ENCODE data around the gene CACFD1. TPM values are rescaled to one million over a fixed set of nuclear protein-coding genes. Genes with fewer than 3 reads are reported as not detected.

Gene CACFD1
- total and polyA plus RNA-seq, 2 donors (not counting 1 experiment from before 2014, with no cell fraction given): 27.4 to 31.1 TPM

GRCh38 chr9:133455936-133456335, 3.8 kb upstream of the CACFD1 start:
- no peaks in the 10 kb centered on the region for H3K36me3 ChIP-seq (replicated peaks in 1 of 2; ENCODE audit: control extremely low read depth in 1 of 2, control insufficient read depth in 1 of 2, extremely low read depth in 1 of 2, insufficient read depth in 2 of 2, low read length in 1 of 2)
- H3K27ac Mint-ChIP-seq: no peak overlapping the region

GRCh38 chr9:133456409-133456808, 3.4 kb upstream of the CACFD1 start:
- Histone ChIP-seq H3K4me3 (ENCODE audit: control extremely low read depth in 1 of 5, extremely low read depth in 1 of 5, insufficient read depth in 1 of 5, low read depth in 2 of 5, low read length in 4 of 5) (no peak overlapping the region), H3K36me3 (replicated peaks in 1 of 2; ENCODE audit: control extremely low read depth in 1 of 2, control insufficient read depth in 1 of 2, extremely low read depth in 1 of 2, insufficient read depth in 2 of 2, low read length in 1 of 2) (no peaks in the 10 kb centered on the region), H3K9me3 (ENCODE audit: control extremely low read depth in 1 of 3, control insufficient read depth in 2 of 3, insufficient read depth in 1 of 3, low read length in 2 of 3) (no peaks in the 10 kb centered on the region), H3K4me2 (replicated peaks; ENCODE audit: low read depth, low read length, poor library complexity, severe bottlenecking) (no peak overlapping the region), H3K9ac (ENCODE audit: low read length) (no peak overlapping the region), H3K27me3 (replicated peaks in 1 of 4; ENCODE audit: control extremely low read depth in 1 of 4, control insufficient read depth in 3 of 4, insufficient read depth in 4 of 4, low read length in 3 of 4) (no peaks in the 10 kb centered on the region), H4K20me1 (ENCODE audit: control insufficient read depth, insufficient read depth, low read length, poor library complexity, severe bottlenecking) (no peaks in the 10 kb centered on the region), H3K79me2 (ENCODE audit: control insufficient read depth, insufficient read depth, low read length) (no peaks in the 10 kb centered on the region), H3K27ac (ENCODE audit: low read length in 2 of 2) (no peak overlapping the region), H2AFZ (ENCODE audit: insufficient read depth, low read depth, low read length, poor library complexity, severe bottlenecking) (no peak overlapping the region), H3K4me1 (ENCODE audit: control insufficient read depth in 2 of 2, insufficient read depth in 2 of 2, low read length in 2 of 2) (peaks cover 13 to 18% of the 10 kb centered on the region in 2 donors)
- Mint-ChIP-seq H3K27ac (no peak overlapping the region), H3K4me1 (peaks cover 19% of the 10 kb centered on the region), H3K27me3 (no peaks in the 10 kb centered on the region), H3K4me3 (no peak overlapping the region), H3K9me3 (ENCODE audit: insufficient read depth) (no peaks in the 10 kb centered on the region)
- POLR2A ChIA-PET: no interaction called here
- ATAC-seq (ENCODE audit: low read depth) (no peak), DNase-seq (no peak)
- no peak for TF ChIP-seq CTCF (IDR thresholded peaks at IDR 0.05)
- no peak for TF ChIP-seq EZH2 (IDR thresholded peaks at IDR 0.05; ENCODE audit: borderline replicate concordance, insufficient read depth, low read depth, low read length, poor library complexity, severe bottlenecking)
- intact Hi-C loops (cut with micrococcal nuclease): no loop called here
- CTCF ChIA-PET: no interaction called here
- 85% methylated on average over 9 of the region's 9 CpGs for WGBS (ENCODE audit: insufficient coverage)

More at GRCh38 chr9:133455936-133456335, 3.8 kb upstream of the CACFD1 start:
- ATAC-seq (ENCODE audit: low read depth): no peak
- intact Hi-C loops (cut with micrococcal nuclease): no loop called here
- POLR2A ChIA-PET: no interaction called here
- Mint-ChIP-seq H3K9me3 (ENCODE audit: insufficient read depth) (no peaks in the 10 kb centered on the region), H3K4me3 (no peak overlapping the region), H3K4me1 (peaks cover 14% of the 10 kb centered on the region), H3K27me3 (no peaks in the 10 kb centered on the region)
- TF ChIP-seq CTCF (IDR thresholded peaks at IDR 0.05) (no peak), EZH2 (IDR thresholded peaks at IDR 0.05; ENCODE audit: borderline replicate concordance, insufficient read depth, low read depth, low read length, poor library complexity, severe bottlenecking) (no peak)
- H3K27me3 ChIP-seq (replicated peaks in 1 of 4; ENCODE audit: control extremely low read depth in 1 of 4, control insufficient read depth in 3 of 4, insufficient read depth in 4 of 4, low read length in 3 of 4): no peaks in the 10 kb centered on the region
- no peak for DNase-seq
- no peak overlapping the region for H3K9ac ChIP-seq (ENCODE audit: low read length)
- no peak overlapping the region for H3K27ac ChIP-seq (ENCODE audit: low read length in 2 of 2)
- no peaks in the 10 kb centered on the region for H4K20me1 ChIP-seq (ENCODE audit: control insufficient read depth, insufficient read depth, low read length, poor library complexity, severe bottlenecking)
- peaks cover 10 to 13% of the 10 kb centered on the region in 2 donors for H3K4me1 ChIP-seq (ENCODE audit: control insufficient read depth in 2 of 2, insufficient read depth in 2 of 2, low read length in 2 of 2)
- no peak overlapping the region for H3K4me2 ChIP-seq (replicated peaks; ENCODE audit: low read depth, low read length, poor library complexity, severe bottlenecking)
- H3K79me2 ChIP-seq (ENCODE audit: control insufficient read depth, insufficient read depth, low read length): no peaks in the 10 kb centered on the region
- H3K9me3 ChIP-seq (ENCODE audit: control extremely low read depth in 1 of 3, control insufficient read depth in 2 of 3, insufficient read depth in 1 of 3, low read length in 2 of 3): no peaks in the 10 kb centered on the region
- CTCF ChIA-PET: no interaction called here
- WGBS (ENCODE audit: insufficient coverage): 96% methylated on average over 11 of the region's 11 CpGs
- H2AFZ ChIP-seq (ENCODE audit: insufficient read depth, low read depth, low read length, poor library complexity, severe bottlenecking): no peak overlapping the region
- H3K4me3 ChIP-seq (ENCODE audit: control extremely low read depth in 1 of 5, extremely low read depth in 1 of 5, insufficient read depth in 1 of 5, low read depth in 2 of 5, low read length in 4 of 5): no peak overlapping the region
